ENCODE data around the gene CYB561. TPM values are rescaled to one million over a fixed set of nuclear protein-coding genes. Genes with fewer than 3 reads are reported as not detected.

The CYB561 gene
- total and polyA plus RNA-seq, 4 experiments from 2014 or later = 34.1 to 83.7 (median 61.6) TPM

- Mint-ChIP-seq H3K27me3 (no peaks in the 10 kb centered on the region), H3K36me3 (peaks cover 19 to 32% of the 10 kb centered on the region in 2 donors), H3K27ac (peak overlapping the region in 3 of 7 donors; percentile 51 to 89 (median 64)), H3K9me3 (no peaks in the 10 kb centered on the region), H3K4me1 (peaks cover 29 to 72% (median 48%) of the 10 kb centered on the region in 4 donors), H3K4me3 (no peak overlapping the region)
- ChIA-PET POLR2A (ENCODE audit: partially characterized antibody) (interaction anchor here (0.8 to 7.3 kb wide), 7 partner anchors 7 to 263 kb away, joined by 3 to 82 read pairs (median 3); partner anchors contain the start of genes ACE, CYB561 and MAP3K3), CTCF (ENCODE audit: partially characterized antibody) (interaction anchor here (7.6 to 11.4 kb wide), 4 partner anchors 5 to 178 kb away, joined by 97 to 339 read pairs (median 176); partner anchors contain the start of genes ACE and CYB561)
- no peak for DNase-seq
- Histone ChIP-seq H3K4me1 (ENCODE audit: insufficient read depth, low read length) (peaks cover 57% of the 10 kb centered on the region), H3K27me3 (ENCODE audit: insufficient read depth, low read length) (no peaks in the 10 kb centered on the region), H3K36me3 (ENCODE audit: insufficient read depth, low read length) (peaks cover 12% of the 10 kb centered on the region), H3K27ac (ENCODE audit: low read depth, low read length) (no peak overlapping the region), H3K4me3 (ENCODE audit: low read length in 2 of 2) (no peak overlapping the region), H3K9me3 (ENCODE audit: control insufficient read depth in 1 of 2, low read length in 2 of 2) (no peaks in the 10 kb centered on the region)
- intact Hi-C loops (cut with micrococcal nuclease) = no loop called here
Observed at GRCh38 chr17:63431618-63431938, 14.5 kb downstream of the CYB561 start.

- Mint-ChIP-seq H3K36me3 (peaks cover 19 to 23% of the 10 kb centered on the region in 2 donors), H3K4me1 (peaks cover 34 to 72% (median 56%) of the 10 kb centered on the region in 4 donors), H3K4me3 (no peak overlapping the region), H3K27me3 (no peaks in the 10 kb centered on the region), H3K9me3 (no peaks in the 10 kb centered on the region), H3K27ac (peak overlapping the region in 5 of 7 donors; percentile 19 to 84 (median 57))
- H3K4me3 ChIP-seq (ENCODE audit: low read length in 2 of 2) = no peak overlapping the region
- intact Hi-C loops (cut with micrococcal nuclease) = no loop called here
- H3K4me1 ChIP-seq (ENCODE audit: insufficient read depth, low read length) = peaks cover 64% of the 10 kb centered on the region
- H3K27ac ChIP-seq (ENCODE audit: low read depth, low read length) = no peak overlapping the region
- peaks cover 6% of the 10 kb centered on the region for H3K36me3 ChIP-seq (ENCODE audit: insufficient read depth, low read length)
- no peak for DNase-seq
- ChIA-PET CTCF (ENCODE audit: partially characterized antibody) (interaction anchor here (7.6 to 11.4 kb wide), 4 partner anchors 7 to 179 kb away, joined by 97 to 339 read pairs (median 176); partner anchors contain the start of genes ACE and CYB561), POLR2A (ENCODE audit: partially characterized antibody) (interaction anchor here (1.1 to 7.3 kb wide), 6 partner anchors 9 to 266 kb away, joined by 3 to 125 read pairs (median 58); partner anchors contain the start of genes ACE, CYB561 and MAP3K3)
- H3K9me3 ChIP-seq (ENCODE audit: control insufficient read depth in 1 of 2, low read length in 2 of 2) = no peaks in the 10 kb centered on the region
- H3K27me3 ChIP-seq (ENCODE audit: insufficient read depth, low read length) = no peaks in the 10 kb centered on the region
Observed at GRCh38 chr17:63430223-63430622, 15.9 kb downstream of the CYB561 start.

- Histone ChIP-seq H3K4me3 (ENCODE audit: low read length in 2 of 2) (no peak overlapping the region), H3K4me1 (ENCODE audit: insufficient read depth, low read length) (peaks cover 59% of the 10 kb centered on the region), H3K27ac (ENCODE audit: low read depth, low read length) (no peak overlapping the region), H3K9me3 (ENCODE audit: control insufficient read depth in 1 of 2, low read length in 2 of 2) (no peaks in the 10 kb centered on the region), H3K36me3 (ENCODE audit: insufficient read depth, low read length) (peaks cover 5% of the 10 kb centered on the region), H3K27me3 (ENCODE audit: insufficient read depth, low read length) (no peaks in the 10 kb centered on the region)
- Mint-ChIP-seq H3K27me3 (no peaks in the 10 kb centered on the region), H3K9me3 (no peaks in the 10 kb centered on the region), H3K27ac (peak overlapping the region in 6 of 7 donors; percentile 12 to 84 (median 58)), H3K36me3 (peaks cover 15 to 20% of the 10 kb centered on the region in 2 donors), H3K4me3 (no peak overlapping the region), H3K4me1 (peaks cover 31 to 68% (median 52%) of the 10 kb centered on the region in 4 donors)
- CTCF ChIA-PET (ENCODE audit: partially characterized antibody) = interaction anchor here (1.4 to 11.4 kb wide), 6 partner anchors 7 to 180 kb away, joined by 3 to 339 read pairs (median 98); partner anchors contain the start of genes ACE and CYB561
- intact Hi-C loops (cut with micrococcal nuclease) = loop anchor here (10.0 kb wide), 1 partner anchor 265 kb away; no protein-coding TSS in a partner anchor
- no peak for DNase-seq
- POLR2A ChIA-PET (ENCODE audit: partially characterized antibody) = interaction anchor here (1.3 to 7.3 kb wide), 6 partner anchors 9 to 272 kb away, joined by 3 to 125 read pairs (median 58); partner anchors contain the start of genes ACE and CYB561
Observed at GRCh38 chr17:63429766-63430165, 16.3 kb downstream of the CYB561 start.

GRCh38 chr17:63426917-63427308 is 19.2 kb downstream of the CYB561 start:
- Histone ChIP-seq H3K9me3 (ENCODE audit: control insufficient read depth in 1 of 2, low read length in 2 of 2) (no peaks in the 10 kb centered on the region), H3K27ac (ENCODE audit: low read depth, low read length) (no peak overlapping the region), H3K4me1 (ENCODE audit: insufficient read depth, low read length) (peaks cover 46% of the 10 kb centered on the region), H3K36me3 (ENCODE audit: insufficient read depth, low read length) (no peaks in the 10 kb centered on the region), H3K4me3 (ENCODE audit: low read length in 2 of 2) (no peak overlapping the region), H3K27me3 (ENCODE audit: insufficient read depth, low read length) (no peaks in the 10 kb centered on the region)
- H3K36me3 Mint-ChIP-seq = no peaks in the 10 kb centered on the region
- no peaks in the 10 kb centered on the region for H3K9me3 Mint-ChIP-seq
- POLR2A ChIA-PET (ENCODE audit: partially characterized antibody) = interaction anchor here (1.0 to 7.3 kb wide), 12 partner anchors 9 to 416 kb away, joined by 3 to 125 read pairs (median 14); partner anchors contain the start of genes ACE and CYB561
- peaks cover 27 to 52% (median 41%) of the 10 kb centered on the region in 4 donors for H3K4me1 Mint-ChIP-seq
- CTCF ChIA-PET (ENCODE audit: partially characterized antibody) = interaction anchor here (1.0 to 11.4 kb wide), 14 partner anchors 10 to 383 kb away, joined by 4 to 339 read pairs (median 15); partner anchors contain the start of genes ACE and CYB561
- no peak for DNase-seq
- H3K27ac Mint-ChIP-seq = peak overlapping the region in 6 of 7 donors; percentile 26 to 93 (median 82)
- H3K27me3 Mint-ChIP-seq = no peaks in the 10 kb centered on the region
- intact Hi-C loops (cut with micrococcal nuclease) = loop anchor here (10.0 kb wide), 1 partner anchor 268 kb away; no protein-coding TSS in a partner anchor
- H3K4me3 Mint-ChIP-seq = peak overlapping the region in 6 of 8 donors; percentile 18 to 78 (median 50)

- DNase-seq = no peak
- Histone ChIP-seq H3K4me1 (ENCODE audit: insufficient read depth, low read length) (peaks cover 46% of the 10 kb centered on the region), H3K9me3 (ENCODE audit: control insufficient read depth in 1 of 2, low read length in 2 of 2) (no peaks in the 10 kb centered on the region), H3K4me3 (ENCODE audit: low read length in 2 of 2) (no peak overlapping the region), H3K27me3 (ENCODE audit: insufficient read depth, low read length) (no peaks in the 10 kb centered on the region), H3K27ac (ENCODE audit: low read depth, low read length) (no peak overlapping the region), H3K36me3 (ENCODE audit: insufficient read depth, low read length) (no peaks in the 10 kb centered on the region)
- ChIA-PET POLR2A (ENCODE audit: partially characterized antibody) (interaction anchor here (0.6 to 7.3 kb wide), 13 partner anchors 9 to 284 kb away, joined by 3 to 125 read pairs (median 10); partner anchors contain the start of genes ACE, CYB561, LIMD2 and TACO1), CTCF (ENCODE audit: partially characterized antibody) (interaction anchor here (0.6 to 11.4 kb wide), 41 partner anchors 11 to 438 kb away, joined by 3 to 339 read pairs (median 4); partner anchors contain the start of genes ACE, CYB561, MAP3K3 and TACO1)
- no peaks in the 10 kb centered on the region for H3K9me3 Mint-ChIP-seq
- no peaks in the 10 kb centered on the region for H3K27me3 Mint-ChIP-seq
- H3K4me1 Mint-ChIP-seq = peaks cover 26 to 50% (median 42%) of the 10 kb centered on the region in 4 donors
- peaks cover 0 to under 1% of the 10 kb centered on the region in 2 donors for H3K36me3 Mint-ChIP-seq
- intact Hi-C loops (cut with micrococcal nuclease) = loop anchor here (10.0 kb wide), 1 partner anchor 269 kb away; no protein-coding TSS in a partner anchor
- peak overlapping the region in 6 of 7 donors; percentile 26 to 93 (median 81) for H3K27ac Mint-ChIP-seq
- H3K4me3 Mint-ChIP-seq = peak overlapping the region in 4 of 8 donors; percentile 6 to 78 (median 40)
Observed at GRCh38 chr17:63426041-63426916, 19.8 kb downstream of the CYB561 start.

- Mint-ChIP-seq H3K4me1 (peaks cover 26 to 54% (median 44%) of the 10 kb centered on the region in 4 donors), H3K4me3 (peak overlapping the region; percentile 32 to 82 (median 48))
Observed at GRCh38 chr17:63425483-63425882, 20.6 kb downstream of the CYB561 start.

More at GRCh38 chr17:63425483-63425882, 20.6 kb downstream of the CYB561 start:
- peak overlapping the region in 5 of 7 donors; percentile 47 to 87 (median 67) for H3K27ac Mint-ChIP-seq
- intact Hi-C loops (cut with micrococcal nuclease) = loop anchor here (1.0 to 10.0 kb wide), 4 partner anchors 54 to 285 kb away; no protein-coding TSS in a partner anchor
- CTCF ChIA-PET (ENCODE audit: partially characterized antibody) = interaction anchor here (0.6 to 11.4 kb wide), 40 partner anchors 11 to 439 kb away, joined by 3 to 339 read pairs (median 4); partner anchors contain the start of genes ACE, CYB561, MAP3K3 and TACO1
- H3K36me3 ChIP-seq (ENCODE audit: insufficient read depth, low read length) = no peaks in the 10 kb centered on the region
- H3K9me3 ChIP-seq (ENCODE audit: control insufficient read depth in 1 of 2, low read length in 2 of 2) = no peaks in the 10 kb centered on the region
- POLR2A ChIA-PET (ENCODE audit: partially characterized antibody) = interaction anchor here (0.7 to 7.3 kb wide), 13 partner anchors 10 to 285 kb away, joined by 3 to 125 read pairs (median 10); partner anchors contain the start of genes ACE, CYB561, LIMD2 and TACO1
- peaks cover 49% of the 10 kb centered on the region for H3K4me1 ChIP-seq (ENCODE audit: insufficient read depth, low read length)
- H3K27me3 ChIP-seq (ENCODE audit: insufficient read depth, low read length) = no peaks in the 10 kb centered on the region
- no peaks in the 10 kb centered on the region for H3K9me3 Mint-ChIP-seq
- H3K27ac ChIP-seq (ENCODE audit: low read depth, low read length) = no peak overlapping the region
- H3K36me3 Mint-ChIP-seq = peaks cover 0 to 2% of the 10 kb centered on the region in 2 donors
- H3K27me3 Mint-ChIP-seq = no peaks in the 10 kb centered on the region
- peak; percentile 68 to 74 (median 72) for DNase-seq
- H3K4me3 ChIP-seq (ENCODE audit: low read length in 2 of 2) = no peak overlapping the region
